ENCODE results near the gene RAB7A. TPM values are rescaled to one million over a fixed set of nuclear protein-coding genes. Genes with fewer than 3 reads are reported as not detected.

Gene RAB7A
- total RNA-seq, 1 experiment from 2014 or later: 172 TPM

DNA sequence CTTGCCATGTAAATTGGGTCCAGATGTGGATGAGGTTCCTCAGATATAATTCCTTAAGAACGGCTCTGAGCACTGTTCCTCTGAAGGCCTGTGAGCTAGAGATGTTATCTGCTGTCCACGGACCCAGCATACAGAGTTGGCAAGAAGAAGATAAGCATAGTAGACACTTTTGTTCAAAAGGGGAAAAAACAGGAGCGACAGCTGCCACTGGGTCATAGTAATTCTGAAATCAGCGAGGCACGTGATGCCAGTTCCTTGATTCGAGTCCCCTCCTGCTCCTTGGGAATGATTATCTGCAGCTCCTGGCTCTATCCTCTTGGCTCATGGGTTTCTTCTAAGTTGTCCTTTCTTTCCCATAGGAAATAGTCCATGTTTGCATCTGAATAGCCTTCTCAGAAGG is 2.5 kb upstream of the RAB7A start:
- intact Hi-C loops (cut with micrococcal nuclease): no loop called here
- CTCF ChIA-PET: interaction anchor here (0.7 kb wide), 1 partner anchor 31 kb away, joined by 4 read pairs; no protein-coding TSS in a partner anchor
- Mint-ChIP-seq H3K27me3 (ENCODE audit: insufficient read depth, unreplicated experiment) (no peaks in the 10 kb centered on the region), H3K36me3 (ENCODE audit: insufficient read depth, unreplicated experiment) (no peaks in the 10 kb centered on the region), H3K4me3 (ENCODE audit: unreplicated experiment) (no peak overlapping the region), H3K4me1 (ENCODE audit: insufficient read depth, unreplicated experiment) (peaks cover 8% of the 10 kb centered on the region), H3K27ac (ENCODE audit: low read depth, unreplicated experiment) (no peak overlapping the region), H3K9me3 (ENCODE audit: unreplicated experiment) (no peaks in the 10 kb centered on the region)
- BruUV-seq (replicated peaks): no TSS peak
- POLR2A ChIA-PET: interaction anchor here (1.7 kb wide), 1 partner anchor 155 kb away, joined by 5 read pairs; no protein-coding TSS in a partner anchor
- TF ChIP-seq, protein P1, sequence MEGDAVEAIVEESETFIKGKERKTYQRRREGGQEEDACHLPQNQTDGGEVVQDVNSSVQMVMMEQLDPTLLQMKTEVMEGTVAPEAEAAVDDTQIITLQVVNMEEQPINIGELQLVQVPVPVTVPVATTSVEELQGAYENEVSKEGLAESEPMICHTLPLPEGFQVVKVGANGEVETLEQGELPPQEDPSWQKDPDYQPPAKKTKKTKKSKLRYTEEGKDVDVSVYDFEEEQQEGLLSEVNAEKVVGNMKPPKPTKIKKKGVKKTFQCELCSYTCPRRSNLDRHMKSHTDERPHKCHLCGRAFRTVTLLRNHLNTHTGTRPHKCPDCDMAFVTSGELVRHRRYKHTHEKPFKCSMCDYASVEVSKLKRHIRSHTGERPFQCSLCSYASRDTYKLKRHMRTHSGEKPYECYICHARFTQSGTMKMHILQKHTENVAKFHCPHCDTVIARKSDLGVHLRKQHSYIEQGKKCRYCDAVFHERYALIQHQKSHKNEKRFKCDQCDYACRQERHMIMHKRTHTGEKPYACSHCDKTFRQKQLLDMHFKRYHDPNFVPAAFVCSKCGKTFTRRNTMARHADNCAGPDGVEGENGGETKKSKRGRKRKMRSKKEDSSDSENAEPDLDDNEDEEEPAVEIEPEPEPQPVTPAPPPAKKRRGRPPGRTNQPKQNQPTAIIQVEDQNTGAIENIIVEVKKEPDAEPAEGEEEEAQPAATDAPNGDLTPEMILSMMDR (IDR thresholded peaks at IDR 0.05; ENCODE audit: unreplicated experiment): no peak
- no peak for DNase-seq (ENCODE audit: unreplicated experiment)

DNA sequence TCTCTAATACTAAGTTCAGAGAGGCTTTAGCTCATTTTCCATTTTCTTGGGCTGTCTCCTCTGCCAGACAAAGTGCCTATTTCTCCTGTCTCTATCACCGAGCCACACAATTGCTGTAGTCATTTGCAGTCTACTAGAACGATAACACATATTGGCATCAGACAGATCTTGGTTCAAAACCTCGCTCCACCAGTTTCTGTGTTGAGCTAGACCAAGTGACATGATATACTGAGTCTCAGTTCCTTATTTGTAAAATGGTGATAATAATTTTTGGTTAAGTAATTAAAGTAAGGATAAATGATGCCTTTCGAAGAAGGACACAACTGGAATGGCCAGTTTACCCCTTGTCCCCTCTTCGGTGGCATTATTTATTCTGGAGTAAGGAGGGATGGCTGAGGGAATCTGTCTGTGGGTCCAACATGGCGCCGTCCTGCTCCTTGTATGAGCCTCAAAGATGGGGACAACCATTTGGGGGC is 398 bp upstream of the RAB7A start:
- intact Hi-C loops (cut with micrococcal nuclease): loop anchor here (1.0 to 2.0 kb wide), 2 partner anchors 45 to 69 kb away; no protein-coding TSS in a partner anchor
- DNase-seq (ENCODE audit: unreplicated experiment): no peak
- BruUV-seq (replicated peaks): TSS peak; percentile 47
- Mint-ChIP-seq H3K27me3 (ENCODE audit: insufficient read depth, unreplicated experiment) (no peaks in the 10 kb centered on the region), H3K4me3 (ENCODE audit: unreplicated experiment) (peak overlapping the region; percentile 78), H3K36me3 (ENCODE audit: insufficient read depth, unreplicated experiment) (peaks cover 12% of the 10 kb centered on the region), H3K27ac (ENCODE audit: low read depth, unreplicated experiment) (peak overlapping the region; percentile 90), H3K4me1 (ENCODE audit: insufficient read depth, unreplicated experiment) (peaks cover 16% of the 10 kb centered on the region), H3K9me3 (ENCODE audit: unreplicated experiment) (no peaks in the 10 kb centered on the region)
- ChIA-PET POLR2A (interaction anchor here (0.8 to 4.1 kb wide), 13 partner anchors 11 to 153 kb away, joined by 3 to 59 read pairs (median 7); partner anchors contain the start of genes ACAD9 and RPN1), CTCF (interaction anchor here (0.6 to 4.3 kb wide), 3 partner anchors 37 to 69 kb away, joined by 3 to 30 read pairs (median 3); no protein-coding TSS in a partner anchor)
- TF ChIP-seq, protein P1 (IDR thresholded peaks at IDR 0.05; ENCODE audit: unreplicated experiment): no peak

- intact Hi-C loops (cut with micrococcal nuclease): loop anchor here (2.0 kb wide), 1 partner anchor 68 kb away; no protein-coding TSS in a partner anchor
- Mint-ChIP-seq H3K4me3 (ENCODE audit: unreplicated experiment) (peak overlapping the region; percentile 78), H3K9me3 (ENCODE audit: unreplicated experiment) (no peaks in the 10 kb centered on the region), H3K36me3 (ENCODE audit: insufficient read depth, unreplicated experiment) (peaks cover 12% of the 10 kb centered on the region), H3K27me3 (ENCODE audit: insufficient read depth, unreplicated experiment) (no peaks in the 10 kb centered on the region), H3K27ac (ENCODE audit: low read depth, unreplicated experiment) (peak overlapping the region; percentile 90), H3K4me1 (ENCODE audit: insufficient read depth, unreplicated experiment) (peaks cover 16% of the 10 kb centered on the region)
- POLR2A ChIA-PET: interaction anchor here (0.6 to 4.1 kb wide), 22 partner anchors 10 to 674 kb away, joined by 3 to 59 read pairs (median 4); partner anchors contain the start of genes ACAD9, COPG1 and RPN1
- TF ChIP-seq, protein P1 (IDR thresholded peaks at IDR 0.05; ENCODE audit: unreplicated experiment): no peak
- CTCF ChIA-PET: interaction anchor here (0.7 to 4.3 kb wide), 2 partner anchors 27 to 46 kb away, joined by 3 to 30 read pairs; no protein-coding TSS in a partner anchor
- DNase-seq (ENCODE audit: unreplicated experiment): no peak
- BruUV-seq (replicated peaks): TSS peak; percentile 48
Measured at GRCh38 chr3:128727059-128727458, 1.1 kb downstream of the RAB7A start.

GRCh38 chr3:128727485-128727884 is 1.5 kb downstream of the RAB7A start:
- Mint-ChIP-seq H3K4me1 (ENCODE audit: insufficient read depth, unreplicated experiment) (peaks cover 20% of the 10 kb centered on the region), H3K36me3 (ENCODE audit: insufficient read depth, unreplicated experiment) (peaks cover 15% of the 10 kb centered on the region), H3K27ac (ENCODE audit: low read depth, unreplicated experiment) (peak overlapping the region; percentile 90), H3K4me3 (ENCODE audit: unreplicated experiment) (peak overlapping the region; percentile 78), H3K9me3 (ENCODE audit: unreplicated experiment) (no peaks in the 10 kb centered on the region), H3K27me3 (ENCODE audit: insufficient read depth, unreplicated experiment) (no peaks in the 10 kb centered on the region)
- ChIA-PET CTCF (interaction anchor here (0.7 to 4.3 kb wide), 2 partner anchors 27 to 47 kb away, joined by 3 to 30 read pairs; no protein-coding TSS in a partner anchor), POLR2A (interaction anchor here (0.7 to 4.1 kb wide), 17 partner anchors 9 to 766 kb away, joined by 3 to 59 read pairs (median 4); partner anchors contain the start of genes ACAD9 and RPN1)
- intact Hi-C loops (cut with micrococcal nuclease): loop anchor here (2.0 kb wide), 1 partner anchor 67 kb away; no protein-coding TSS in a partner anchor
- TF ChIP-seq, protein P1 (IDR thresholded peaks at IDR 0.05; ENCODE audit: unreplicated experiment): no peak
- peak; percentile 4 for DNase-seq (ENCODE audit: unreplicated experiment)
- no TSS peak for BruUV-seq (replicated peaks)
